Common myeloid progenitor, CD34-positive (primary cell): ENCODE results near the gene FTL.

Experiments
- CTCF ChIA-PET: fragments of 350-600 bp; sonication (Branson Sonifier 250); formaldehyde crosslinking; loops from one replicate; lab custom pipeline; 2021; ENCODE audit warnings: antibody characterized with exemption; lab: Charles Lee
- POLR2A ChIA-PET: fragments of 350-600 bp; sonication (Branson Sonifier 250); formaldehyde crosslinking; loops from one replicate; lab custom pipeline; 2021; ENCODE audit warnings: antibody characterized with exemption; lab: Charles Lee
- DNase-seq, 3 donors: peaks; one replicate each; pipeline versions ENCODE4 v3.0.0 to v3.0.0-alpha.2; 2013
- H3K27ac ChIP-seq, 2 experiments: 1 replicate in 1 of 2; 2 replicates in 1 of 2; pipeline ENCODE4 v1.7.0; 2013; ENCODE audit warnings: inconsistent platforms in 2 of 2, low read length in 2 of 2, mild to moderate bottlenecking in 2 of 2, low read depth in 1 of 2, moderate library complexity in 1 of 2; ENCODE audit not compliant: severe bottlenecking in 2 of 2, insufficient read depth in 1 of 2, poor library complexity in 1 of 2
- H3K27me3 ChIP-seq, 5 experiments: replicated peaks in 2 of 5; 1 replicate in 3 of 5; 2 replicates in 2 of 5; pipeline versions ENCODE4 v1.6.1 to v1.7.0; 2013; ENCODE audit warnings: low read length in 4 of 5, mild to moderate bottlenecking in 2 of 5, moderate library complexity in 2 of 5, inconsistent platforms in 1 of 5; ENCODE audit not compliant: insufficient read depth in 5 of 5, control insufficient read depth in 4 of 5
- H3K36me3 ChIP-seq, 4 experiments: 1 replicate in 2 of 4; 2 replicates in 2 of 4; pipeline versions ENCODE4 v1.6.1 to v1.7.0; 2013; ENCODE audit warnings: low read length in 3 of 4, control low read depth in 1 of 4, mild to moderate bottlenecking in 1 of 4; ENCODE audit not compliant: control insufficient read depth in 4 of 4, insufficient read depth in 4 of 4
- H3K4me1 ChIP-seq, 4 experiments: 1 replicate in 3 of 4; 2 replicates in 1 of 4; pipeline versions ENCODE4 v1.6.1 to v1.7.1; 2013; ENCODE audit warnings: low read length in 3 of 4, mild to moderate bottlenecking in 3 of 4, control low read depth in 1 of 4, inconsistent platforms in 1 of 4, moderate library complexity in 1 of 4; ENCODE audit not compliant: control insufficient read depth in 4 of 4, insufficient read depth in 4 of 4; ENCODE audit errors: control extremely low read depth in 1 of 4
- H3K4me3 ChIP-seq, 7 experiments: 1 replicate in 4 of 7; 2 replicates in 3 of 7; pipeline versions ENCODE4 v1.5.1 to v1.7.0; 2013; ENCODE audit warnings: mild to moderate bottlenecking in 7 of 7, low read length in 6 of 7, moderate library complexity in 6 of 7, inconsistent platforms in 2 of 7, low read depth in 2 of 7, control low read depth in 1 of 7; ENCODE audit not compliant: insufficient read depth in 4 of 7, control insufficient read depth in 1 of 7; ENCODE audit errors: extremely low read depth in 1 of 7
- H3K9me3 ChIP-seq, 5 experiments: 1 replicate in 4 of 5; 2 replicates in 1 of 5; pipeline versions ENCODE4 v1.6.1 to v1.7.1; 2013; ENCODE audit warnings: low read length in 4 of 5, mild to moderate bottlenecking in 2 of 5, inconsistent platforms in 1 of 5, low read depth in 1 of 5, moderate library complexity in 1 of 5; ENCODE audit not compliant: control insufficient read depth in 4 of 5, insufficient read depth in 2 of 5; ENCODE audit errors: control extremely low read depth in 1 of 5
- WGBS: methylation state at CpG from one replicate; pipeline ENCODE4 v1.1.5; 2013; ENCODE audit not compliant: insufficient coverage; 5-methylcytosine and 5-hydroxymethylcytosine counted together

Gene FTL

GRCh38 chr19:48992581-48993174 is 27.6 kb downstream of the FTL start:
- H3K4me3 ChIP-seq, result peak overlapping the region; percentile 72 to 97 (median 89)
- peaks cover 3 to 23% (median 10%) of the 10 kb centered on the region in 4 experiments for H3K36me3 ChIP-seq
- peaks cover 4 to 29% (median 28%) of the 10 kb centered on the region in 4 experiments for H3K4me1 ChIP-seq
- ChIA-PET CTCF (interaction anchor here (0.6 to 2.5 kb wide), 14 partner anchors 9 to 276 kb away, joined by 3 to 21 read pairs (median 4); no protein-coding TSS in a partner anchor), POLR2A (interaction anchor here (0.5 to 1.9 kb wide), 6 partner anchors 16 to 335 kb away, joined by 3 to 11 read pairs (median 3); partner anchors contain the start of gene FTL)
- WGBS, result 0% methylated on average over 20 of the region's 20 CpGs
- no peak for DNase-seq
- peak overlapping the region; percentile 84 to 98 for H3K27ac ChIP-seq
- H3K27me3 ChIP-seq, result no peaks in the 10 kb centered on the region
- H3K9me3 ChIP-seq, result no peaks in the 10 kb centered on the region

GRCh38 chr19:48993175-48994034 is 28.3 kb downstream of the FTL start, which contains the start of the genes GYS1 and RUVBL2:
Gene GYS1 (minus strand): TSS chr19:48993309. CDS start chr19:48993112, 197 bp downstream.
Gene RUVBL2 (plus strand): TSS chr19:48993887. CDS start chr19:48993912, 25 bp downstream.
- Histone ChIP-seq H3K27me3 (no peaks in the 10 kb centered on the region), H3K4me1 (peaks cover 4 to 29% (median 29%) of the 10 kb centered on the region in 4 experiments), H3K9me3 (no peaks in the 10 kb centered on the region), H3K4me3 (peak within 1 kb of the TSS; percentile 79 to 97 (median 92)), H3K27ac (peak within 1 kb of the TSS; percentile 94 to 98), H3K36me3 (peaks cover 0 to 18% (median 8%) of the 10 kb centered on the region in 4 experiments)
- ChIA-PET POLR2A (interaction anchor here (0.5 to 1.9 kb wide), 7 partner anchors 17 to 336 kb away, joined by 3 to 11 read pairs (median 3); partner anchors contain the start of gene FTL), CTCF (interaction anchor here (0.6 to 2.5 kb wide), 14 partner anchors 10 to 277 kb away, joined by 3 to 21 read pairs (median 4); no protein-coding TSS in a partner anchor)
- peak; percentile 99 to 100 (median 100) for DNase-seq
- WGBS, result 0% methylated on average over 50 of the region's 56 CpGs

DNA sequence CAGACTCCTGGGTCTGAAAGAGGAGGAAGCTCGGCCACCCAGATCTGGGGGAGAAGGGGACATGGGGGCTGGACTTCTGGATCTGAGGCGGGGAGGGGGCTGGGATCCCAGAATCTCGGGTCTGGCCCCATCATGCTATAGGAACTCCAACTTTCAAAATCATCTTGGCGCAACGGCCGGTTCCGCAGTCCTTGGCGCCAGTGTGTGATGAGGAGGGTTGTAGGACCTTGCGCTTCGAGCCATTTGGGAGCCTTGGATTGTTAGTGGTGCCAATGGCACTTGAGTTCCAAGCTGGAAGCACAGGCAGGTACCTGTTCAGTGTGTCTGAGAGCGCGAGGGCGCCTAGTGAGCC is 28.9 kb downstream of the FTL start:
- Histone ChIP-seq H3K9me3 (no peaks in the 10 kb centered on the region), H3K36me3 (peaks cover 0 to 14% (median 6%) of the 10 kb centered on the region in 4 experiments), H3K27ac (peak overlapping the region; percentile 94 to 98), H3K27me3 (no peaks in the 10 kb centered on the region), H3K4me1 (peaks cover 4 to 29% (median 29%) of the 10 kb centered on the region in 4 experiments), H3K4me3 (peak overlapping the region; percentile 61 to 97 (median 92))
- ChIA-PET POLR2A (interaction anchor here (0.6 kb wide), 1 partner anchor 215 kb away, joined by 8 read pairs; no protein-coding TSS in a partner anchor), CTCF (interaction anchor here (1.1 to 2.5 kb wide), 9 partner anchors 9 to 202 kb away, joined by 3 to 21 read pairs (median 4); no protein-coding TSS in a partner anchor)
- WGBS, result 2% methylated on average over 11 of the region's 13 CpGs
- no peak for DNase-seq

DNA sequence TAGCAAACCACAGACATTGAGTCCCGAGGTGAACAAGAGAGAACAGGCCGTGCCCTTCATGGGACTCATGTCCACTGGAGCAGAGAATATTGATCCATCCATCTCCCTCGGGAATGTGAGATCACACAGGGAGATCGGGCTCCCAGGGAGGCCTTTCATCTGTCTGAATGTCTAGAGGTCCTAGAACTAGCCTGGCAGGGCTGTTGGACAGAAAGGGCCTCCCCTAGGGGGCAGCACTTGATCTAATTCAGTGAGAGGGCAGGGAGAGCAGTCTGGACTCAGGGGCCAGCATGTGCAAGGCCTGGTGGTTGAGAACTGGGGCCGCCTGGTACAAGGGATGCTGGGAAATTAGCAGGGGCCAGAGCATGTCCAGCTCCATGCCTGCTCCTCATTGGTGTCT is 32.9 kb downstream of the FTL start:
- H3K4me1 ChIP-seq, result peaks cover 4 to 16% (median 13%) of the 10 kb centered on the region in 4 experiments
- H3K9me3 ChIP-seq, result no peaks in the 10 kb centered on the region
- H3K27ac ChIP-seq, result peak overlapping the region in 1 of 2 experiments; percentile 47
- DNase-seq, result peak in 2 of 3 donors; percentile 55 to 63
- H3K4me3 ChIP-seq, result no peak overlapping the region
- WGBS, result 83% methylated on average over 3 of the region's 5 CpGs
- peaks cover 0 to 23% (median 13%) of the 10 kb centered on the region in 4 experiments for H3K36me3 ChIP-seq
- CTCF ChIA-PET, result interaction anchor here (0.7 to 1.5 kb wide), 5 partner anchors 12 to 76 kb away, joined by 3 to 6 read pairs (median 4); partner anchors contain the start of gene LHB
- POLR2A ChIA-PET, result no interaction called here
- H3K27me3 ChIP-seq, result no peaks in the 10 kb centered on the region

GRCh38 chr19:48999481-49000325 is 34.6 kb downstream of the FTL start:
- H3K9me3 ChIP-seq, result no peaks in the 10 kb centered on the region
- WGBS, result 79% methylated on average over 14 of the region's 16 CpGs
- CTCF ChIA-PET, result interaction anchor here (0.8 to 2.0 kb wide), 10 partner anchors 9 to 225 kb away, joined by 3 to 15 read pairs (median 4); partner anchors contain the start of gene CGB2
- peaks cover 0 to 9% (median 5%) of the 10 kb centered on the region in 4 experiments for H3K4me1 ChIP-seq
- H3K27me3 ChIP-seq, result no peaks in the 10 kb centered on the region
- no peak overlapping the region for H3K27ac ChIP-seq
- POLR2A ChIA-PET, result no interaction called here
- no peak overlapping the region for H3K4me3 ChIP-seq
- peaks cover 4 to 39% (median 25%) of the 10 kb centered on the region in 4 experiments for H3K36me3 ChIP-seq
- peak; percentile 63 to 86 (median 85) for DNase-seq

- POLR2A ChIA-PET, result no interaction called here
- CTCF ChIA-PET, result interaction anchor here (0.9 kb wide), 1 partner anchor 8 kb away, joined by 3 read pairs; no protein-coding TSS in a partner anchor
- H3K4me1 ChIP-seq, result no peaks in the 10 kb centered on the region
- H3K9me3 ChIP-seq, result no peaks in the 10 kb centered on the region
- H3K27me3 ChIP-seq, result no peaks in the 10 kb centered on the region
- no peak overlapping the region for H3K27ac ChIP-seq
- peaks cover 16 to 66% (median 39%) of the 10 kb centered on the region in 4 experiments for H3K36me3 ChIP-seq
- 99% methylated on average over 10 of the region's 15 CpGs for WGBS
- no peak overlapping the region for H3K4me3 ChIP-seq
- no peak for DNase-seq
These were observed 39.0 kb downstream of the FTL start for GRCh38 chr19:49004133-49004532.
